Upper lobe of right lung (tissue), 1 donor: Measurements from ENCODE around the gene TCEA3. TPM values are rescaled to one million over a fixed set of nuclear protein-coding genes. Genes with fewer than 3 reads are reported as not detected.
"Not testable (repeated sequence)": the region's sequence is repeated elsewhere in the genome, so short reads cannot be mapped to it uniquely, and the experiment has no call there.

Source experiments
- ATAC-seq: fragments of 200-7000 bp; cut with Tn5 transposase; one replicate; pipeline ENCODE4 v1.9.1; 2020; ENCODE audit warnings: mild to moderate bottlenecking, moderate library complexity
- DNase-seq: peaks from one replicate; pipeline ENCODE4 v3.0.0-alpha.2; 2020
- H3K27ac ChIP-seq: fragments of 200-600 bp; one replicate; pipeline ENCODE4 v1.8.0; 2022
- H3K27me3 ChIP-seq: fragments of 200-600 bp; one replicate; pipeline ENCODE4 v1.8.0; 2022; ENCODE audit warnings: mild to moderate bottlenecking
- H3K36me3 ChIP-seq: fragments of 200-600 bp; one replicate; pipeline ENCODE4 v1.8.0; 2022
- H3K4me1 ChIP-seq: fragments of 200-600 bp; one replicate; pipeline ENCODE4 v1.8.0; 2022
- H3K4me3 ChIP-seq: fragments of 200-600 bp; one replicate; pipeline ENCODE4 v1.8.0; 2022; ENCODE audit warnings: mild to moderate bottlenecking
- H3K9me3 ChIP-seq: fragments of 200-600 bp; one replicate; pipeline ENCODE4 v1.8.0; 2022
- intact Hi-C: fragments of 100-400 bp; cut with DNase I; formaldehyde crosslinking; loops from one replicate; pipeline ENCODE4 v1.11.0; 2022
- total RNA-seq: library from RNA; stranded (reverse); fragmentation: NEBNext Ultra II Directional; extraction: Animal tissue kit (Norgen Biotek cat#: 25700); gene quantifications from one replicate; pipeline ENCODE4 v1.2.1, GENCODE V29; 2021
- TF ChIP-seq, protein P1 (sequence below): fragments of 200-600 bp; IDR thresholded peaks from one replicate; pipeline ENCODE4 v1.8.0; 2022; ENCODE audit warnings: antibody characterized with exemption
- donor health status: DM: no; HTN: yes; CAD: no; lungs with severe emphysema.

TCEA3 gene
- total RNA-seq, 1 donor from 2014 or later = 39.4 TPM

DNA sequence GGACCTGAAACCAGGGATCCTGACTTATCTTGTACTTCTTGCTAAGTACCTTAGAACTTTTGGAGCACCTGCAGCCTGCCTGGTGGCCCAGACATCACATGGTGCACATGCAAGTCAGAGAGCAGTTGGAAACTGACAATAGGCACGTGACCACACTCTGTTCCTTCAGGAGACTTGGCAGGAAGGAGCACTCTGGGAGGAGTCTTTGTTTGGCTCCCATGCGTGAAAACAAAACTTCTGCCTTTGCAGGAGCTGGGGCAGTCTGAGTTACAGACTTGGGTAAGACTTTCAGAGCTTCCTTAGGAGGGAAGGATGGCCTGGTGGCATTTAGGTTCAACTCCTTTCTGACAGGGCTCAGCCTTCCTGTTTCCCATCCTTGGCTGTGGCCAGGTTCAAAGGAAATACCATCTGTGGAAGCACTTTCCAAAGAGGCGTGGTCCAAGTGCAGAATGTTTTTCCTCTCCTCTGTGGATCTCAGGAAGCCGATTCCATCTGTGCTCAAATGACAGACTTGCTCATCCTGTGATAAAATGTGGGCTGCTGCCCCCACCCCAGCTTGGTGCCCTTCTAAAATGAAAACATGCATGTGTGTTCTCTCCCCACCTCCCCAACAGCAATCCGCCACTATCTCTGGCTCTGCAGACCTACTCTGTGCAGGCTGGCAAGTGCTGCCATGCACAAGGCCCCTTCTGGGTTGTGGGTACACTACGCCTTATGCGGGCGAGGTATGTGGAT, 40.8 kb downstream of the TCEA3 start:
- DNase-seq (no peak), ATAC-seq (peak; percentile 30)
- H3K9me3 ChIP-seq = no peaks in the 10 kb centered on the region
- no peaks in the 10 kb centered on the region for H3K27me3 ChIP-seq
- peak overlapping the region; percentile 13 for H3K27ac ChIP-seq
- peaks cover 5% of the 10 kb centered on the region for H3K4me1 ChIP-seq
- TF ChIP-seq, protein P1, sequence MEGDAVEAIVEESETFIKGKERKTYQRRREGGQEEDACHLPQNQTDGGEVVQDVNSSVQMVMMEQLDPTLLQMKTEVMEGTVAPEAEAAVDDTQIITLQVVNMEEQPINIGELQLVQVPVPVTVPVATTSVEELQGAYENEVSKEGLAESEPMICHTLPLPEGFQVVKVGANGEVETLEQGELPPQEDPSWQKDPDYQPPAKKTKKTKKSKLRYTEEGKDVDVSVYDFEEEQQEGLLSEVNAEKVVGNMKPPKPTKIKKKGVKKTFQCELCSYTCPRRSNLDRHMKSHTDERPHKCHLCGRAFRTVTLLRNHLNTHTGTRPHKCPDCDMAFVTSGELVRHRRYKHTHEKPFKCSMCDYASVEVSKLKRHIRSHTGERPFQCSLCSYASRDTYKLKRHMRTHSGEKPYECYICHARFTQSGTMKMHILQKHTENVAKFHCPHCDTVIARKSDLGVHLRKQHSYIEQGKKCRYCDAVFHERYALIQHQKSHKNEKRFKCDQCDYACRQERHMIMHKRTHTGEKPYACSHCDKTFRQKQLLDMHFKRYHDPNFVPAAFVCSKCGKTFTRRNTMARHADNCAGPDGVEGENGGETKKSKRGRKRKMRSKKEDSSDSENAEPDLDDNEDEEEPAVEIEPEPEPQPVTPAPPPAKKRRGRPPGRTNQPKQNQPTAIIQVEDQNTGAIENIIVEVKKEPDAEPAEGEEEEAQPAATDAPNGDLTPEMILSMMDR = no peak
- no peak overlapping the region for H3K4me3 ChIP-seq
- H3K36me3 ChIP-seq = peaks cover 5% of the 10 kb centered on the region
- intact Hi-C loops = no loop called here

DNA sequence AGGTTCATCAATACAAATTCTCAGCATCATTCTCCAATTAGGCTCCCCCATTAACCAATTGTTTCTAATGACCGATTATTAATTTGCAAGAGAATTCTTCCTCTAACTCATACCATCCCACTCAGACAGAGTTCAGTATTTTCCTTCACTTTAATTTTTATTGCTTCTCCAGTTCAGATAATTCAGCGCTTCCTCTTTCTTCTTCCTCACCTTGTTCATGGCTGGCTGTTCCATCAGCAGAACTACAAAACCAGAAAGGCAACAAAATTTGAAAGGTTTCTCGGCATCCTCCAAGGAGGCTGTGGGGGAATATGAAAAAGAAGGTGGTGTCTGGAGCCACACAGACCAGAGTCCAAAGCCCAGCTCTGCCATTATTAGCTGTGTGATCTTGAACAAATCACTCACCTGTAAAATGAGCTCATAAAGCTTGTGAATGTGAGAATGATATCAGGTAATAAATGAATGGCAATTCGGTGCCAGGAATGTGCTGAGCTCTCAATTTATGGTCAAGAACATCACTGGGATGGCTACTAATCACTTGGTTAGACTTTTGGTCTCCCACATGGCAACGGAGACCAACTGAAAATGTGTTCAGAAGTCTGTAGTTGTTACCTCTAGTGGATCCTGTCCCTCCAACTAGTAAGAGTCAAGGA, 43.2 kb downstream of the TCEA3 start:
- H3K27ac ChIP-seq = no peak overlapping the region
- no peaks in the 10 kb centered on the region for H3K27me3 ChIP-seq
- DNase-seq = no peak
- no peak for ATAC-seq
- H3K36me3 ChIP-seq = peaks cover 5% of the 10 kb centered on the region
- intact Hi-C loops = no loop called here
- H3K4me1 ChIP-seq = peaks cover 5% of the 10 kb centered on the region
- TF ChIP-seq, protein P1 = no peak
- H3K4me3 ChIP-seq = no peak overlapping the region
- no peaks in the 10 kb centered on the region for H3K9me3 ChIP-seq

DNA sequence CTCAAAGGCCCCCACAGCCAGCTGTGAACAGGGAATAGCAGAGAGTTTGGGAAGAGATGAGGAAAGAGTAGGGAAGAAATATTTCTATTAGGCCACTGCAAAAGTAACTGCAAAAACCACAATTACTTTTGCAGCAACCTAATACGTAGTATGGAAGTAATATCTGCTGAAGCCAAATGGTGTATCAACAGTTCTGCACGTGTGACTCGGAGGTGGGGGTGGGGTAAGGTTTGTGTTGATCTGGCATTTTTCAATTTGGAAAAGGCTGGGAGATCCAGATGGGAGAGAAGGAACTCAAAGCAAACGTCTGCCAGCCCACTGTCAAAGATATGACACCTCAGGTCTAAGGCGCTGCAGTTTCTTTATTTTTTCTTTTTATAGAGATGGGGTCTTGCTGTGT, 43.8 kb downstream of the TCEA3 start:
- no peaks in the 10 kb centered on the region for H3K9me3 ChIP-seq
- no peak overlapping the region for H3K27ac ChIP-seq
- ATAC-seq (no peak), DNase-seq (no peak)
- peaks cover 5% of the 10 kb centered on the region for H3K36me3 ChIP-seq
- TF ChIP-seq, protein P1 = no peak
- no peak overlapping the region for H3K4me3 ChIP-seq
- no peaks in the 10 kb centered on the region for H3K27me3 ChIP-seq
- H3K4me1 ChIP-seq = peaks cover 5% of the 10 kb centered on the region
- intact Hi-C loops = no loop called here

DNA sequence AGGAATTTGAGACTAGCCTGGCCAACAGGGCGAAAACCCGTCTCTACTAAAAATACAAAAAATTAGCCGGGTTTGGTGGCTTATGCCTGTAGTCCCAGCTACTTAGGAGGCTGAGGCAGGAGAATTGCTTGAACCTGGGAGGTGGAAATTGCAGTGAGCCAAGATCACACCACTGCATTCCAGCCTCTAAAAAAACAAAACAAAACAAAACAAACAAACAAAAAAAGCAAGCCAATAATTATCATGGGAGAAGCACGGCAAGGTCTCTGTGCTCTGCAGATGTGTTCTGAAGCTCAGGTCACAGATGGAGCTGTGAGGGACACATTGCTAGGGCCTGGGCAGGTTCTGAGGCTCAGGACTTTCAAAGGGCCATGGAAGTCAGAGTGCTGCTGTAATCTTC, 44.3 kb downstream of the TCEA3 start:
- H3K4me1 ChIP-seq, H3K27me3 ChIP-seq, H3K36me3 ChIP-seq, DNase-seq, H3K27ac ChIP-seq, intact Hi-C loops, ATAC-seq, H3K4me3 ChIP-seq, H3K9me3 ChIP-seq: not testable (repeated sequence)

DNA sequence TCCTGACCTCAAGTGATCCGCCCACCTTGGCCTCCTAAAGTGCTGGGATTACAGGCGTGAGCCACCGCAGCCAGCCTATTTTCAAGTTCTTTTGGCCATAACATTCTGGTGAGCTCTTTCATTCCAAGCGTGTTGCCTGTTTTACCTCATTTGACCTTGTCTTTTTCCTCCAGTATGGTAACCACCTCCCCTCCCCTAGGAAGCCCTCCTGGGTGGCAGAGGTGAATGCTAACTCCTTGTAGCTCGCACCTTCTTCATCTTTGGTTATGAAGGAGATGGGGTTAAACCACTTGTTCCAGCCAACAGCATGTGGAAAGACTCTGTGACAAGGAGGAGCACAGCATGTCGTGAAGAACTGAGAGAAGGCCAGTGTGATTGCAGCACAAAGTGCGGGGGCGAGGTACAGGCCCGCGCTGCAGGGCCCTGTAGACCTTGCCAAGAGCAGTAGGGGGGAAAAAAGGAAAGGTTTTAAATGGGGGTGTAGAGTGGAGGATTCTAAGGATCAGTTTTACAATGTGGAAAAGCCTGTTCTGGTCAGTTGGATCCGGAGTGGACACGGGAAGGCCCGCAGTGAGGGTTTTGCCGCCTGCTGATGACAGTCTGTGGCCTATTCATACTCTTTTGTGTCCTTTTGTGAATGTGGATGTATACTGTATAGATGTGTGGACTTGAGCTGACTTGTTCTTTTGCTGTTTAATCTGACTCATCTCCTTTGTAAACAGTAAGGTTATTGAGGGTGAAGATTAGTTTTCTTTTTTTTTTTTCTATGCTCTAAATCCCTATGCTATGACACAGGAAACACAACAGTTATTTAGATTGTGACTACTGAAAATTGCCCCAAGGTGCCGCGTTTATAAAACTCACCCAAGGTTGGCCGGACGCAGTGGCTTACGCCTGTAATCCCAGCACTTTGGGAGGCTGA, 47.4 kb downstream of the TCEA3 start:
- no peaks in the 10 kb centered on the region for H3K27me3 ChIP-seq
- no peaks in the 10 kb centered on the region for H3K9me3 ChIP-seq
- TF ChIP-seq, protein P1 = no peak
- no peak for DNase-seq
- H3K4me1 ChIP-seq = no peaks in the 10 kb centered on the region
- intact Hi-C loops = no loop called here
- ATAC-seq = peak; percentile 58
- H3K27ac ChIP-seq = peak overlapping the region; percentile 66
- no peak overlapping the region for H3K4me3 ChIP-seq
- peaks cover 5% of the 10 kb centered on the region for H3K36me3 ChIP-seq

DNA sequence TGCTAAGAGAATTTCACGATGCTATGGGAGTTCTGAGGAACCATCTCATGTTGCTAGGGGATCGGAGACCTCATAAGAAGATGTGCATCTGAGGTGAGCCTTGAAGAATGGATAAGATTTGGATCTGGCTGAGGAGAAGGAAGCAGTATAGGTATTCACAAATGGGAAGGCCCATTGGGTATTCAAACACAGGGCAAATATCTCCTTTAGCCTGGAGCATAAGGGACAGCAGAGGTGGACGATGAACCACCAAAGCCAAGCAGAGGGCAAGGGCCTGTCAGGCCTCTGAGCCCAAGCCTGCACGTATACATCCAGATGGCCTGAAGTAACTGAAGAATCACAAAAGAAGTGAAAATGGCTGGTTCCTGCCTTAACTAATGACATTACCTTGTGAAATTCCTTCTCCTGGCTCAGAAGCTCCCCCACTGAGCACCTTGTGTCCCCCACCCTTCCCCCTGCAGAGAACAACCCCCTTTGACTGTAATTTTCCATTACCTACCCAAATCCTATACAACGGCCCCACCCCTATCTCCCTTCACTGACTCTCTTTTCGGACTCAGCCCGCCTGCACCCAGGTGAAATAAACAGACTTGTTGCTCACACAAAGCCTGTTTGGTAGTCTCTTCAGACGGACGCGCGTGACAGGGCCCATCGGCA, 50.3 kb downstream of the TCEA3 start:
- ATAC-seq, H3K27me3 ChIP-seq, H3K9me3 ChIP-seq, intact Hi-C loops, H3K27ac ChIP-seq, DNase-seq, H3K4me3 ChIP-seq, H3K36me3 ChIP-seq: not testable (repeated sequence)
- H3K4me1 ChIP-seq = peaks cover 23% of the 10 kb centered on the region
